MM.1S (cell line): ENCODE measurements around the gene KRT76.

Source experiments
- DNase-seq: peaks from one replicate; pipeline ENCODE4 v3.0.0-alpha.2; 2015
- H2AFZ ChIP-seq: fragments of 300-600 bp; sonication (generic); 2 replicates; pipeline ENCODE4 v1.6.0; 2016; ENCODE audit warnings: antibody characterized with exemption, low read length
- H3F3A ChIP-seq: fragments of 300-600 bp; sonication (generic); 2 replicates; pipeline ENCODE4 v1.6.1; 2016; ENCODE audit warnings: mild to moderate bottlenecking, antibody characterized with exemption, low read length, moderate library complexity, mixed read lengths; ENCODE audit not compliant: insufficient read depth
- H3K27ac ChIP-seq: fragments of 300-600 bp; sonication (generic); 2 replicates; pipeline ENCODE4 v1.5.1; 2016; ENCODE audit warnings: mild to moderate bottlenecking, low read length
- H3K27me3 ChIP-seq: fragments of 300-600 bp; sonication (generic); replicated peaks from 2 replicates; pipeline ENCODE4 v1.6.0; 2016; ENCODE audit warnings: low read length; ENCODE audit not compliant: insufficient read depth
- H3K36me3 ChIP-seq: fragments of 300-600 bp; sonication (generic); replicated peaks from 2 replicates; pipeline ENCODE4 v1.6.1; 2016; ENCODE audit warnings: mild to moderate bottlenecking, low read length, mixed read lengths; ENCODE audit not compliant: insufficient read depth
- H3K4me1 ChIP-seq: fragments of 300-600 bp; sonication (generic); 2 replicates; pipeline ENCODE4 v1.6.1; 2016; ENCODE audit warnings: low read length, mixed read lengths
- H3K4me2 ChIP-seq: fragments of 300-600 bp; sonication (generic); 2 replicates; pipeline ENCODE4 v1.6.0; 2016; ENCODE audit warnings: low read depth, low read length
- H3K4me3 ChIP-seq: fragments of 300-600 bp; sonication (generic); 2 replicates; pipeline ENCODE4 v1.5.1; 2016; ENCODE audit warnings: low read length, mixed read lengths
- H3K79me2 ChIP-seq: fragments of 300-600 bp; sonication (generic); 2 replicates; pipeline ENCODE4 v1.6.1; 2016; ENCODE audit warnings: mixed run types, low read length, mixed read lengths
- H3K9ac ChIP-seq: fragments of 300-600 bp; sonication (generic); 2 replicates; pipeline ENCODE4 v1.6.1; 2016; ENCODE audit warnings: low read length, mixed read lengths
- H3K9me2 ChIP-seq: fragments of 300-600 bp; sonication (generic); replicated peaks from 2 replicates; pipeline ENCODE4 v1.6.1; 2016; ENCODE audit warnings: mild to moderate bottlenecking, low read length, mixed read lengths; ENCODE audit not compliant: insufficient read depth
- H3K9me3 ChIP-seq: fragments of 300-600 bp; sonication (generic); replicated peaks from 2 replicates; pipeline ENCODE4 v1.6.1; 2016; ENCODE audit warnings: mild to moderate bottlenecking, low read length, mixed read lengths; ENCODE audit not compliant: insufficient read depth
- H4K20me1 ChIP-seq: fragments of 300-600 bp; sonication (generic); 2 replicates; pipeline ENCODE4 v1.6.1; 2016; ENCODE audit warnings: mild to moderate bottlenecking, low read length, moderate library complexity, mixed read lengths; ENCODE audit not compliant: insufficient read depth
- EZH2 ChIP-seq: fragments of 300-600 bp; sonication (generic); optimal IDR thresholded peaks from 2 replicates; pipeline ENCODE3; 2017; ENCODE audit warnings: low read depth, mild to moderate bottlenecking, antibody characterized with exemption, low read length, mixed read lengths
- EZH2phosphoT487 ChIP-seq: fragments of 300-600 bp; sonication (generic); IDR thresholded peaks from 2 replicates; pipeline ENCODE4 v1.6.1; 2018; ENCODE audit warnings: antibody characterized with exemption, low read length
- TF ChIP-seq, protein P1 (sequence below): fragments of 300-600 bp; sonication (generic); IDR thresholded peaks from 2 replicates; pipeline ENCODE4 v1.5.1; 2016; ENCODE audit warnings: antibody characterized with exemption, low read length, mixed read lengths

KRT76 gene

GRCh38 chr12:52726451-52726850, 50.7 kb downstream of the KRT76 start:
- Histone ChIP-seq H3K9ac (no peak overlapping the region), H3K79me2 (no peaks in the 10 kb centered on the region), H3K27me3 (peaks cover 60% of the 10 kb centered on the region), H3K4me3 (no peak overlapping the region), H4K20me1 (no peaks in the 10 kb centered on the region), H2AFZ (no peak overlapping the region), H3K4me2 (no peak overlapping the region), H3K9me2 (no peaks in the 10 kb centered on the region), H3K9me3 (no peaks in the 10 kb centered on the region), H3K4me1 (no peaks in the 10 kb centered on the region), H3K27ac (no peak overlapping the region), H3F3A (no peaks in the 10 kb centered on the region), H3K36me3 (no peaks in the 10 kb centered on the region)
- no peak for TF ChIP-seq EZH2
- no peak for TF ChIP-seq EZH2phosphoT487
- TF ChIP-seq, protein P1, sequence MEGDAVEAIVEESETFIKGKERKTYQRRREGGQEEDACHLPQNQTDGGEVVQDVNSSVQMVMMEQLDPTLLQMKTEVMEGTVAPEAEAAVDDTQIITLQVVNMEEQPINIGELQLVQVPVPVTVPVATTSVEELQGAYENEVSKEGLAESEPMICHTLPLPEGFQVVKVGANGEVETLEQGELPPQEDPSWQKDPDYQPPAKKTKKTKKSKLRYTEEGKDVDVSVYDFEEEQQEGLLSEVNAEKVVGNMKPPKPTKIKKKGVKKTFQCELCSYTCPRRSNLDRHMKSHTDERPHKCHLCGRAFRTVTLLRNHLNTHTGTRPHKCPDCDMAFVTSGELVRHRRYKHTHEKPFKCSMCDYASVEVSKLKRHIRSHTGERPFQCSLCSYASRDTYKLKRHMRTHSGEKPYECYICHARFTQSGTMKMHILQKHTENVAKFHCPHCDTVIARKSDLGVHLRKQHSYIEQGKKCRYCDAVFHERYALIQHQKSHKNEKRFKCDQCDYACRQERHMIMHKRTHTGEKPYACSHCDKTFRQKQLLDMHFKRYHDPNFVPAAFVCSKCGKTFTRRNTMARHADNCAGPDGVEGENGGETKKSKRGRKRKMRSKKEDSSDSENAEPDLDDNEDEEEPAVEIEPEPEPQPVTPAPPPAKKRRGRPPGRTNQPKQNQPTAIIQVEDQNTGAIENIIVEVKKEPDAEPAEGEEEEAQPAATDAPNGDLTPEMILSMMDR: no peak
- no peak for DNase-seq

- H3K27me3 ChIP-seq: peaks cover 41% of the 10 kb centered on the region
- H2AFZ ChIP-seq: no peak overlapping the region
- H3F3A ChIP-seq: no peaks in the 10 kb centered on the region
- no peaks in the 10 kb centered on the region for H3K9me2 ChIP-seq
- H4K20me1 ChIP-seq: no peaks in the 10 kb centered on the region
- no peaks in the 10 kb centered on the region for H3K4me1 ChIP-seq
- no peak for TF ChIP-seq EZH2
- TF ChIP-seq EZH2phosphoT487: no peak
- H3K9me3 ChIP-seq: no peaks in the 10 kb centered on the region
- H3K9ac ChIP-seq: no peak overlapping the region
- no peak overlapping the region for H3K4me3 ChIP-seq
- H3K36me3 ChIP-seq: no peaks in the 10 kb centered on the region
- DNase-seq: no peak
- no peaks in the 10 kb centered on the region for H3K79me2 ChIP-seq
- H3K4me2 ChIP-seq: no peak overlapping the region
- H3K27ac ChIP-seq: no peak overlapping the region
Observed at GRCh38 chr12:52724384-52724783, 52.8 kb downstream of the KRT76 start.

DNA sequence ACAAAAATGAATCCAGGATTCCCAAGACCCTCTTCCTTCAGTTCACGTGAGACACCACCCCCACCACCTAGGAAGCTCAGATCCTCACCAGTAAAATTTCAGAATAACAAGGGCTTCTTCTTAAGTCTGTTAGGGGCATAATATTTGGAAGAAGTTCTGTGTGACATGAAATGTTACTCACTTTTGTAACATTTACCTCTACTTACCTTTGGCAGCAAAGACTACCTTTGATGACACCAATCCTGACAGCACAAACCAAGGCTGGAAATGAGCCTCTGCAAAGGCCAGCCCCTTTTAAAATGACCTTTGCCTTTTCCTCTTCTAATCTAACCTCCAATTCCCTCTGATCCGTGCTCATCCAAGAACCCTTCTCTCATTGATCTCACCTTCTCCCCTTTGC, 54.5 kb downstream of the KRT76 start:
- H3K4me3 ChIP-seq: no peak overlapping the region
- no peak overlapping the region for H2AFZ ChIP-seq
- H4K20me1 ChIP-seq: no peaks in the 10 kb centered on the region
- no peak for TF ChIP-seq EZH2phosphoT487
- TF ChIP-seq EZH2: no peak
- TF ChIP-seq, protein P1: no peak
- no peak overlapping the region for H3K9ac ChIP-seq
- H3K9me3 ChIP-seq: no peaks in the 10 kb centered on the region
- H3K79me2 ChIP-seq: no peaks in the 10 kb centered on the region
- no peak overlapping the region for H3K4me2 ChIP-seq
- H3K9me2 ChIP-seq: no peaks in the 10 kb centered on the region
- no peak for DNase-seq
- no peak overlapping the region for H3K27ac ChIP-seq
- H3K27me3 ChIP-seq: peaks cover 28% of the 10 kb centered on the region
- H3K36me3 ChIP-seq: no peaks in the 10 kb centered on the region
- no peaks in the 10 kb centered on the region for H3F3A ChIP-seq
- H3K4me1 ChIP-seq: no peaks in the 10 kb centered on the region

GRCh38 chr12:52721838-52722470, 55.2 kb downstream of the KRT76 start:
- no peak overlapping the region for H3K4me3 ChIP-seq
- no peak overlapping the region for H3K9ac ChIP-seq
- H3K27ac ChIP-seq: no peak overlapping the region
- no peak overlapping the region for H3K4me2 ChIP-seq
- no peak overlapping the region for H2AFZ ChIP-seq
- H3K4me1 ChIP-seq: no peaks in the 10 kb centered on the region
- H3F3A ChIP-seq: no peaks in the 10 kb centered on the region
- no peaks in the 10 kb centered on the region for H3K36me3 ChIP-seq
- TF ChIP-seq EZH2phosphoT487 (no peak), EZH2 (no peak)
- TF ChIP-seq, protein P1: no peak
- H3K27me3 ChIP-seq: peaks cover 31% of the 10 kb centered on the region
- no peaks in the 10 kb centered on the region for H3K9me2 ChIP-seq
- H4K20me1 ChIP-seq: no peaks in the 10 kb centered on the region
- H3K9me3 ChIP-seq: no peaks in the 10 kb centered on the region
- H3K79me2 ChIP-seq: no peaks in the 10 kb centered on the region
- no peak for DNase-seq
